Esophagus muscularis mucosa (tissue), 4 donors: ENCODE results near the gene GTF2H3. TPM values are rescaled to one million over a fixed set of nuclear protein-coding genes. Genes with fewer than 3 reads are reported as not detected.

Source experiments
- DNase-seq: peaks from one replicate; pipeline ENCODE4 v3.0.0-alpha.2; 2017; ENCODE audit errors: extremely low spot score
- H3K27ac ChIP-seq, 4 donors: fragments of 200-600 bp; sonication (generic); replicated peaks in 1 of 4; 1 replicate in 3 of 4; 2 replicates in 1 of 4; pipeline ENCODE4 v1.5.1; 2016 to 2019; ENCODE audit warnings: mild to moderate bottlenecking in 1 of 4
- H3K27me3 ChIP-seq, 4 donors: fragments of 200-600 bp; sonication (generic); one replicate each; pipeline versions ENCODE4 v1.5.1 to v1.6.0; 2016 to 2019
- H3K36me3 ChIP-seq, 4 donors: fragments of 200-600 bp; sonication (generic); one replicate each; pipeline ENCODE4 v1.5.1; 2016 to 2019
- H3K4me1 ChIP-seq, 4 donors: fragments of 200-600 bp; sonication (generic); one replicate each; pipeline ENCODE4 v1.5.1; 2016 to 2019
- H3K4me3 ChIP-seq, 4 donors: fragments of 200-600 bp; sonication (generic); 1 replicate in 2 of 4; 2 replicates in 2 of 4; pipeline ENCODE4 v1.5.1; 2016 to 2019; ENCODE audit warnings: mild to moderate bottlenecking in 4 of 4, moderate library complexity in 1 of 4
- H3K9me3 ChIP-seq, 4 donors: fragments of 200-600 bp; sonication (generic); 1 replicate in 3 of 4; 2 replicates in 1 of 4; pipeline ENCODE4 v1.5.1; 2016 to 2019
- CTCF ChIP-seq, 3 experiments: fragments of 200-600 bp in 2 of 3; fragments of 450-650 bp in 1 of 3; sonication (generic) in 2 of 3; IDR thresholded peaks; one replicate each; pipeline ENCODE4 v1.5.1; 2017 to 2019; ENCODE audit warnings: antibody characterized with exemption in 3 of 3, mild to moderate bottlenecking in 2 of 3, moderate library complexity in 1 of 3
- EP300 ChIP-seq: sonication (generic); formaldehyde crosslinking; IDR thresholded peaks from one replicate; pipeline ENCODE4 v1.6.1; 2017; ENCODE audit warnings: antibody characterized with exemption
- POLR2A ChIP-seq: fragments of 450-650 bp; IDR thresholded peaks from one replicate; pipeline ENCODE4 v1.6.1; 2017; ENCODE audit warnings: antibody characterized with exemption, moderate library complexity, mild to moderate bottlenecking, low read depth
- POLR2AphosphoS5 ChIP-seq, 2 donors: sonication (generic); formaldehyde crosslinking; IDR thresholded peaks; one replicate each; pipeline ENCODE4 v1.6.1; 2017; ENCODE audit warnings: antibody characterized with exemption in 2 of 2
- WGBS: methylation state at CpG from one replicate; pipeline ENCODE4 v1.1.5; 2018; 5-methylcytosine and 5-hydroxymethylcytosine counted together
- intact Hi-C: fragments of 100-400 bp; cut with DNase I; formaldehyde crosslinking; loops from one replicate; pipeline ENCODE4 v1.15.1; 2023
- total RNA-seq, 4 donors: library from RNA; depleted of rRNA; stranded (reverse); fragments of >200 nt; gene quantifications; one replicate each; pipeline versions ENCODE4 v1.1.0 to v1.2.1, GENCODE V29; 2016

GTF2H3 gene
- total RNA-seq, 4 donors from 2014 or later = 9.9 to 24.3 (median 18.7) TPM

- Histone ChIP-seq H3K27me3 (no peaks in the 10 kb centered on the region), H3K27ac (no peak overlapping the region), H3K4me3 (no peak overlapping the region), H3K36me3 (peaks cover 20 to 98% (median 52%) of the 10 kb centered on the region in 4 donors), H3K4me1 (no peaks in the 10 kb centered on the region), H3K9me3 (no peaks in the 10 kb centered on the region)
- intact Hi-C loops = no loop called here
- no peak for DNase-seq
- 86% methylated on average over 3 of the region's 3 CpGs for WGBS
- no peak for TF ChIP-seq POLR2A
- TF ChIP-seq EP300 = no peak
- TF ChIP-seq CTCF (IDR thresholded peaks at IDR 0.05) = no peak
- TF ChIP-seq POLR2AphosphoS5 (IDR thresholded peaks at IDR 0.05) = no peak
These were observed 50.3 kb downstream of the GTF2H3 start for GRCh38 chr12:123683964-123684363.

- H3K4me1 ChIP-seq = no peaks in the 10 kb centered on the region
- H3K27ac ChIP-seq = no peak overlapping the region
- intact Hi-C loops = no loop called here
- 94% methylated on average over 18 of the region's 18 CpGs for WGBS
- peaks cover 11 to 99% (median 59%) of the 10 kb centered on the region in 4 donors for H3K36me3 ChIP-seq
- no peak overlapping the region for H3K4me3 ChIP-seq
- no peaks in the 10 kb centered on the region for H3K27me3 ChIP-seq
- H3K9me3 ChIP-seq = no peaks in the 10 kb centered on the region
- TF ChIP-seq POLR2AphosphoS5 (IDR thresholded peaks at IDR 0.05) = no peak
- TF ChIP-seq POLR2A = no peak
- TF ChIP-seq EP300 = no peak
- TF ChIP-seq CTCF (IDR thresholded peaks at IDR 0.05) = no peak
- no peak for DNase-seq
These were observed 53.1 kb downstream of the GTF2H3 start for GRCh38 chr12:123686636-123687190.

- WGBS = 92% methylated on average over 8 of the region's 8 CpGs
- no peak for DNase-seq
These were observed 56.7 kb downstream of the GTF2H3 start for GRCh38 chr12:123690191-123690840.

GRCh38 chr12:123696207-123696606, 62.6 kb downstream of the GTF2H3 start:
- TF ChIP-seq POLR2A = no peak
- no peak for TF ChIP-seq CTCF (IDR thresholded peaks at IDR 0.05)
- TF ChIP-seq EP300 = no peak
- TF ChIP-seq POLR2AphosphoS5 (IDR thresholded peaks at IDR 0.05) = no peak
- Histone ChIP-seq H3K27ac (no peak overlapping the region), H3K9me3 (no peaks in the 10 kb centered on the region), H3K4me3 (no peak overlapping the region), H3K4me1 (no peaks in the 10 kb centered on the region), H3K36me3 (peaks cover 40 to 100% (median 63%) of the 10 kb centered on the region in 4 donors), H3K27me3 (no peaks in the 10 kb centered on the region)
- DNase-seq = no peak
- intact Hi-C loops = no loop called here
- WGBS = 81% methylated on average over 8 of the region's 8 CpGs

More at GRCh38 chr12:123690191-123690840, 56.7 kb downstream of the GTF2H3 start:
- peaks cover 14 to 100% (median 55%) of the 10 kb centered on the region in 4 donors for H3K36me3 ChIP-seq
- no peaks in the 10 kb centered on the region for H3K9me3 ChIP-seq
- TF ChIP-seq POLR2A (no peak), EP300 (no peak)
- no peaks in the 10 kb centered on the region for H3K4me1 ChIP-seq
- no peak overlapping the region for H3K4me3 ChIP-seq
- no peaks in the 10 kb centered on the region for H3K27me3 ChIP-seq
- intact Hi-C loops = no loop called here
- no peak overlapping the region for H3K27ac ChIP-seq

- TF ChIP-seq POLR2AphosphoS5 (IDR thresholded peaks at IDR 0.05) (no peak), EP300 (no peak), CTCF (IDR thresholded peaks at IDR 0.05) (no peak), POLR2A (no peak)
These were observed 63.0 kb downstream of the GTF2H3 start for GRCh38 chr12:123696646-123697045.

More at GRCh38 chr12:123696646-123697045, 63.0 kb downstream of the GTF2H3 start:
- Histone ChIP-seq H3K27me3 (no peaks in the 10 kb centered on the region), H3K4me3 (no peak overlapping the region), H3K27ac (no peak overlapping the region), H3K4me1 (no peaks in the 10 kb centered on the region), H3K36me3 (peaks cover 40 to 100% (median 62%) of the 10 kb centered on the region in 4 donors), H3K9me3 (no peaks in the 10 kb centered on the region)
- intact Hi-C loops = no loop called here
- 90% methylated on average over 4 of the region's 4 CpGs for WGBS
- no peak for DNase-seq
